A549 (cell line): ENCODE data around the gene BEST3.

ENCODE experiments used
- EP300 ChIP-seq, 2 experiments: fragments of >200 bp; sonication (Bioruptor Twin); formaldehyde crosslinking; IDR thresholded peaks; 2 replicates in 1 of 2; 3 replicates in 1 of 2; pipeline ENCODE4 v1.6.1; 2016 to 2017
- FOSL2 ChIP-seq, 2 experiments: fragments of 450-650 bp in 1 of 2; fragments of >200 bp in 1 of 2; sonication (Bioruptor Twin) in 1 of 2; formaldehyde crosslinking; IDR thresholded peaks; 2 replicates each; pipeline versions ENCODE4 v1.5.0 to v1.6.1; 2016 to 2020; ENCODE audit warnings: mild to moderate bottlenecking in 1 of 2, moderate library complexity in 1 of 2
- JUN ChIP-seq, 2 experiments: fragments of >200 bp; sonication (Bioruptor Twin); formaldehyde crosslinking; IDR thresholded peaks; 2 replicates in 1 of 2; 3 replicates in 1 of 2; pipeline ENCODE4 v1.6.1; 2016 to 2017
- KDM1A ChIP-seq: fragments of 200-600 bp; sonication (generic); IDR thresholded peaks from 2 replicates; pipeline ENCODE4 v1.6.1; 2016; ENCODE audit warnings: low read depth, mild to moderate bottlenecking
- MAZ ChIP-seq: fragments of 150-350 bp; IDR thresholded peaks from 2 replicates; pipeline ENCODE4 v1.6.1; 2014; ENCODE audit warnings: antibody characterized with exemption, low read depth, low read length, borderline replicate concordance
- POLR2A ChIP-seq: IDR thresholded peaks from 2 replicates; pipeline ENCODE4 v1.6.1; 2012; ENCODE audit warnings: mild to moderate bottlenecking, low read length
- RFX5 ChIP-seq: fragments of 450-650 bp; IDR thresholded peaks from 2 replicates; pipeline ENCODE4 v1.7.1; 2014; ENCODE audit warnings: antibody characterized with exemption, mild to moderate bottlenecking, moderate library complexity
- USF2 ChIP-seq: fragments of 450-650 bp; IDR thresholded peaks from 2 replicates; pipeline ENCODE4 v1.6.1; 2014; ENCODE audit warnings: antibody characterized with exemption
- TF ChIP-seq, protein P1 (sequence below): fragments of >200 bp; sonication (Bioruptor Twin); formaldehyde crosslinking; IDR thresholded peaks from 3 replicates; pipeline ENCODE4 v1.5.1; 2016

DNA sequence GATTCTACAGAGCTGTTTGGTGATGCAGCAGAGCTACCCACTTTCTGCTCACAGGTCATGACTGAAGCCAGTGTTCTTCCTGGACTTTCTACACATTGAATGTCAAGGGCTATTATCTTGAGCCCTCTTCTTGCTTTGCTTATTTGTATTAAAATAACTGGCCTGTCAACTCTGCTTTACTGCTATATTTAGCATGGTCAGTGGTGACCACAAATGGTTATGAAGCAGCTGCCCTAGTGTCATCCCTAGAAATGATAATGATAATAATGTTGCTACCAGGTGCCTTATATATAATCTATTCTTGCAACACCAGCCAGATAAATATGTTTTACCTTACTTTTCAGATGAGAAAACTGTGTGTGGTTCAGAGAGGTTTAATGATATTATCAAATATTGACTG, 85.8 kb downstream of the BEST3 start:
- TF ChIP-seq RFX5: no peak
- no peak for TF ChIP-seq POLR2A
- TF ChIP-seq, protein P1, sequence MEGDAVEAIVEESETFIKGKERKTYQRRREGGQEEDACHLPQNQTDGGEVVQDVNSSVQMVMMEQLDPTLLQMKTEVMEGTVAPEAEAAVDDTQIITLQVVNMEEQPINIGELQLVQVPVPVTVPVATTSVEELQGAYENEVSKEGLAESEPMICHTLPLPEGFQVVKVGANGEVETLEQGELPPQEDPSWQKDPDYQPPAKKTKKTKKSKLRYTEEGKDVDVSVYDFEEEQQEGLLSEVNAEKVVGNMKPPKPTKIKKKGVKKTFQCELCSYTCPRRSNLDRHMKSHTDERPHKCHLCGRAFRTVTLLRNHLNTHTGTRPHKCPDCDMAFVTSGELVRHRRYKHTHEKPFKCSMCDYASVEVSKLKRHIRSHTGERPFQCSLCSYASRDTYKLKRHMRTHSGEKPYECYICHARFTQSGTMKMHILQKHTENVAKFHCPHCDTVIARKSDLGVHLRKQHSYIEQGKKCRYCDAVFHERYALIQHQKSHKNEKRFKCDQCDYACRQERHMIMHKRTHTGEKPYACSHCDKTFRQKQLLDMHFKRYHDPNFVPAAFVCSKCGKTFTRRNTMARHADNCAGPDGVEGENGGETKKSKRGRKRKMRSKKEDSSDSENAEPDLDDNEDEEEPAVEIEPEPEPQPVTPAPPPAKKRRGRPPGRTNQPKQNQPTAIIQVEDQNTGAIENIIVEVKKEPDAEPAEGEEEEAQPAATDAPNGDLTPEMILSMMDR: no peak
- TF ChIP-seq USF2: no peak
- TF ChIP-seq MAZ: no peak
- no peak for TF ChIP-seq EP300 (IDR thresholded peaks at IDR 0.05)
- no peak for TF ChIP-seq JUN (IDR thresholded peaks at IDR 0.05)
- TF ChIP-seq FOSL2 (IDR thresholded peaks at IDR 0.05): no peak
- TF ChIP-seq FOSL2 (CRISPR knock-in tag; IDR thresholded peaks at IDR 0.05): no peak
- no peak for TF ChIP-seq KDM1A
